Activated naive CD8-positive, alpha-beta T cell (primary cell): Measurements from ENCODE around the gene PRKX.
"Not testable (repeated sequence)": the region's sequence is repeated elsewhere in the genome, so short reads cannot be mapped to it uniquely, and the experiment has no call there.

Experiments used
- H3K27ac Mint-ChIP-seq: one replicate; pipeline ENCODE4 v1.8.0; 2021; ENCODE audit warnings: mixed read lengths
- H3K27me3 Mint-ChIP-seq: one replicate; pipeline ENCODE4 v1.8.0; 2021; ENCODE audit warnings: mixed read lengths
- H3K36me3 Mint-ChIP-seq: one replicate; pipeline ENCODE4 v1.8.0; 2021; ENCODE audit warnings: mixed read lengths
- H3K4me1 Mint-ChIP-seq: one replicate; pipeline ENCODE4 v1.8.0; 2021; ENCODE audit warnings: low read depth, mixed read lengths
- H3K4me3 Mint-ChIP-seq: one replicate; pipeline ENCODE4 v1.8.0; 2021; ENCODE audit warnings: mild to moderate bottlenecking, mixed read lengths
- H3K9me3 Mint-ChIP-seq: one replicate; pipeline ENCODE4 v1.8.0; 2021; ENCODE audit warnings: low read depth, mixed read lengths

PRKX gene

GRCh38 chrX:3639858-3640631 is 73.4 kb downstream of the PRKX start:
- not testable (repeated sequence) for H3K27me3 Mint-ChIP-seq, H3K36me3 Mint-ChIP-seq, H3K4me3 Mint-ChIP-seq, H3K4me1 Mint-ChIP-seq, H3K9me3 Mint-ChIP-seq, H3K27ac Mint-ChIP-seq

- no peaks in the 10 kb centered on the region for H3K4me1 Mint-ChIP-seq
- peaks cover 2% of the 10 kb centered on the region for H3K36me3 Mint-ChIP-seq
- H3K27ac Mint-ChIP-seq, result no peak overlapping the region
- no peak overlapping the region for H3K4me3 Mint-ChIP-seq
- no peaks in the 10 kb centered on the region for H3K27me3 Mint-ChIP-seq
- H3K9me3 Mint-ChIP-seq, result no peaks in the 10 kb centered on the region
Measured at GRCh38 chrX:3639236-3639635, 74.2 kb downstream of the PRKX start.

GRCh38 chrX:3638280-3638873 is 75.1 kb downstream of the PRKX start:
- no peaks in the 10 kb centered on the region for H3K27me3 Mint-ChIP-seq
- H3K9me3 Mint-ChIP-seq, result no peaks in the 10 kb centered on the region
- no peaks in the 10 kb centered on the region for H3K36me3 Mint-ChIP-seq
- H3K4me3 Mint-ChIP-seq, result no peak overlapping the region
- H3K27ac Mint-ChIP-seq, result no peak overlapping the region
- no peaks in the 10 kb centered on the region for H3K4me1 Mint-ChIP-seq

- Mint-ChIP-seq H3K27ac (no peak overlapping the region), H3K27me3 (no peaks in the 10 kb centered on the region), H3K4me3 (no peak overlapping the region), H3K36me3 (peaks cover 3% of the 10 kb centered on the region), H3K9me3 (no peaks in the 10 kb centered on the region), H3K4me1 (no peaks in the 10 kb centered on the region)
Measured at GRCh38 chrX:3636803-3637202, 76.6 kb downstream of the PRKX start.

- Mint-ChIP-seq H3K4me1 (no peaks in the 10 kb centered on the region), H3K4me3 (no peak overlapping the region), H3K9me3 (no peaks in the 10 kb centered on the region), H3K27ac (no peak overlapping the region), H3K27me3 (no peaks in the 10 kb centered on the region), H3K36me3 (peaks cover 9% of the 10 kb centered on the region)
Measured at GRCh38 chrX:3631196-3631595, 82.3 kb downstream of the PRKX start.

- Mint-ChIP-seq H3K36me3 (peaks cover 9% of the 10 kb centered on the region), H3K4me3 (no peak overlapping the region), H3K9me3 (no peaks in the 10 kb centered on the region), H3K27ac (no peak overlapping the region), H3K4me1 (no peaks in the 10 kb centered on the region), H3K27me3 (no peaks in the 10 kb centered on the region)
Measured at GRCh38 chrX:3627594-3627993, 85.9 kb downstream of the PRKX start.

- Mint-ChIP-seq H3K4me1 (no peaks in the 10 kb centered on the region), H3K27me3 (no peaks in the 10 kb centered on the region), H3K4me3 (no peak overlapping the region), H3K27ac (no peak overlapping the region), H3K36me3 (no peaks in the 10 kb centered on the region), H3K9me3 (no peaks in the 10 kb centered on the region)
Measured at GRCh38 chrX:3621414-3621813, 92.0 kb downstream of the PRKX start.

- not testable (repeated sequence) for H3K4me1 Mint-ChIP-seq, H3K9me3 Mint-ChIP-seq, H3K27ac Mint-ChIP-seq, H3K4me3 Mint-ChIP-seq, H3K27me3 Mint-ChIP-seq, H3K36me3 Mint-ChIP-seq
Measured at GRCh38 chrX:3611744-3612143, 101.7 kb downstream of the PRKX start.

- Mint-ChIP-seq H3K4me3 (no peak overlapping the region), H3K9me3 (no peaks in the 10 kb centered on the region), H3K27ac (no peak overlapping the region), H3K4me1 (no peaks in the 10 kb centered on the region), H3K27me3 (no peaks in the 10 kb centered on the region), H3K36me3 (no peaks in the 10 kb centered on the region)
Measured at GRCh38 chrX:3609810-3610209, 103.6 kb downstream of the PRKX start.

GRCh38 chrX:3603026-3603661 is 110.3 kb downstream of the PRKX start:
- Mint-ChIP-seq H3K4me1 (no peaks in the 10 kb centered on the region), H3K4me3 (no peak overlapping the region), H3K27ac (no peak overlapping the region), H3K27me3 (no peaks in the 10 kb centered on the region), H3K9me3 (no peaks in the 10 kb centered on the region), H3K36me3 (peaks cover under 1% of the 10 kb centered on the region)

- Mint-ChIP-seq H3K4me1 (no peaks in the 10 kb centered on the region), H3K36me3 (peaks cover 5% of the 10 kb centered on the region), H3K9me3 (no peaks in the 10 kb centered on the region), H3K27me3 (no peaks in the 10 kb centered on the region), H3K27ac (no peak overlapping the region), H3K4me3 (no peak overlapping the region)
Measured at GRCh38 chrX:3599802-3600430, 113.5 kb downstream of the PRKX start.

- H3K4me1 Mint-ChIP-seq, result no peaks in the 10 kb centered on the region
- peaks cover 5% of the 10 kb centered on the region for H3K36me3 Mint-ChIP-seq
Measured at GRCh38 chrX:3598709-3599108, 114.7 kb downstream of the PRKX start.

GRCh38 chrX:3598046-3598605 is 115.3 kb downstream of the PRKX start:
- Mint-ChIP-seq H3K27me3 (no peaks in the 10 kb centered on the region), H3K9me3 (no peaks in the 10 kb centered on the region), H3K4me1 (no peaks in the 10 kb centered on the region), H3K36me3 (peaks cover 7% of the 10 kb centered on the region), H3K27ac (no peak overlapping the region), H3K4me3 (no peak overlapping the region)

More at GRCh38 chrX:3598709-3599108, 114.7 kb downstream of the PRKX start:
- no peaks in the 10 kb centered on the region for H3K27me3 Mint-ChIP-seq
- H3K27ac Mint-ChIP-seq, result no peak overlapping the region
- no peak overlapping the region for H3K4me3 Mint-ChIP-seq
- H3K9me3 Mint-ChIP-seq, result no peaks in the 10 kb centered on the region

GRCh38 chrX:3592184-3592583 is 121.3 kb downstream of the PRKX start:
- H3K36me3 Mint-ChIP-seq, result peaks cover 2% of the 10 kb centered on the region
- no peaks in the 10 kb centered on the region for H3K9me3 Mint-ChIP-seq
- H3K27me3 Mint-ChIP-seq, result no peaks in the 10 kb centered on the region
- H3K4me3 Mint-ChIP-seq, result no peak overlapping the region
- H3K4me1 Mint-ChIP-seq, result peaks cover 6% of the 10 kb centered on the region
- no peak overlapping the region for H3K27ac Mint-ChIP-seq

- Mint-ChIP-seq H3K36me3 (peaks cover 2% of the 10 kb centered on the region), H3K4me3 (no peak overlapping the region), H3K27me3 (no peaks in the 10 kb centered on the region), H3K4me1 (peaks cover 10% of the 10 kb centered on the region), H3K9me3 (no peaks in the 10 kb centered on the region), H3K27ac (no peak overlapping the region)
Measured at GRCh38 chrX:3589474-3589873, 124.0 kb downstream of the PRKX start.
